PC-3 (cell line): ENCODE data around the gene CDK1. TPM values are rescaled to one million over a fixed set of nuclear protein-coding genes. Genes with fewer than 3 reads are reported as not detected.

ENCODE experiments used
- ATAC-seq: fragments of 200-7000 bp; cut with Tn5 transposase; 2 replicates; pipeline ENCODE4 v1.9.1; 2020; ENCODE audit warnings: mild to moderate bottlenecking, moderate library complexity
- BruUV-seq: library from RNA; stranded (reverse); fragments of 400-500 nt; replicated peaks from 2 replicates; lab custom pipeline; 2021; lab: Mats Ljungman, UMichigan
- CTCF ChIA-PET: fragments of 300-600 bp; sonication (Branson Sonifier 250); formaldehyde crosslinking; loops from one replicate; lab custom pipeline; 2022; ENCODE audit warnings: antibody characterized with exemption; lab: Charles Lee
- POLR2A ChIA-PET: fragments of 300-600 bp; sonication (Branson Sonifier 250); formaldehyde crosslinking; loops from one replicate; lab custom pipeline; 2022; ENCODE audit warnings: antibody characterized with exemption; ENCODE audit not compliant: unreplicated experiment; lab: Charles Lee
- DNase-seq: peaks from one replicate; pipeline ENCODE4 v3.0.0-alpha.2; 2015
- H2AFZ ChIP-seq: fragments of 300-600 bp; sonication (generic); 2 replicates; pipeline ENCODE4 v1.6.0; 2016; ENCODE audit warnings: antibody characterized with exemption, low read length
- H3F3A ChIP-seq: fragments of 300-600 bp; sonication (generic); one replicate; pipeline ENCODE4 v1.6.0; 2017; ENCODE audit warnings: antibody characterized with exemption, low read length, control low read depth, mild to moderate bottlenecking; ENCODE audit not compliant: unreplicated experiment
- H3K27ac ChIP-seq: fragments of 300-600 bp; sonication (generic); 2 replicates; pipeline ENCODE4 v1.5.1; 2016; ENCODE audit warnings: mild to moderate bottlenecking, low read length
- H3K27me3 ChIP-seq: fragments of 300-600 bp; sonication (generic); 2 replicates; pipeline ENCODE4 v1.6.1; 2016; ENCODE audit warnings: low read length, mixed read lengths
- H3K36me3 ChIP-seq: fragments of 300-600 bp; sonication (generic); 2 replicates; pipeline ENCODE4 v1.6.1; 2016; ENCODE audit warnings: low read depth, mixed run types, low read length, mixed read lengths
- H3K4me1 ChIP-seq: fragments of 300-600 bp; sonication (generic); 2 replicates; pipeline ENCODE4 v1.5.1; 2016; ENCODE audit warnings: low read length; ENCODE audit not compliant: insufficient read depth
- H3K4me2 ChIP-seq: fragments of 300-600 bp; sonication (generic); 2 replicates; pipeline ENCODE4 v1.6.0; 2016; ENCODE audit warnings: low read length
- H3K4me3 ChIP-seq: fragments of 300-600 bp; sonication (generic); 2 replicates; pipeline ENCODE4 v1.5.1; 2016; ENCODE audit warnings: mild to moderate bottlenecking, low read length, mixed read lengths
- H3K79me2 ChIP-seq: fragments of 300-600 bp; sonication (generic); 2 replicates; pipeline ENCODE4 v1.6.1; 2017; ENCODE audit warnings: low read length, mixed read lengths
- H3K9ac ChIP-seq: fragments of 300-600 bp; sonication (generic); 2 replicates; pipeline ENCODE4 v1.6.0; 2016; ENCODE audit warnings: mild to moderate bottlenecking, low read length
- H3K9me2 ChIP-seq: fragments of 300-600 bp; sonication (generic); replicated peaks from 2 replicates; pipeline ENCODE4 v1.6.1; 2016; ENCODE audit warnings: mixed run types, low read length, mixed read lengths
- H3K9me3 ChIP-seq: fragments of 300-600 bp; sonication (generic); 2 replicates; pipeline ENCODE4 v1.6.1; 2016; ENCODE audit warnings: low read length, mixed read lengths
- H4K20me1 ChIP-seq: fragments of 300-600 bp; sonication (generic); 2 replicates; pipeline ENCODE4 v1.6.1; 2016; ENCODE audit warnings: low read length, mixed read lengths
- CTCF ChIP-seq: fragments of 300-600 bp; sonication (generic); conservative IDR thresholded peaks from 2 replicates; pipeline ENCODE4 v1.5.1; 2017; ENCODE audit warnings: antibody characterized with exemption, low read depth, mild to moderate bottlenecking, low read length
- EZH2 ChIP-seq: fragments of 300-600 bp; sonication (generic); IDR thresholded peaks from one replicate; pipeline ENCODE4 v1.6.1; 2017; ENCODE audit warnings: antibody characterized with exemption, mild to moderate bottlenecking, low read length; ENCODE audit not compliant: unreplicated experiment
- EZH2phosphoT487 ChIP-seq: fragments of 300-600 bp; sonication (generic); IDR thresholded peaks from 2 replicates; pipeline ENCODE4 v1.6.1; 2018; ENCODE audit warnings: mild to moderate bottlenecking, antibody characterized with exemption, low read length, borderline replicate concordance
- intact Hi-C: fragments of 100-400 bp; cut with micrococcal nuclease; formaldehyde crosslinking; loops from 2 replicates; pipeline ENCODE4 v1.9.0; 2023
- total RNA-seq: library from RNA; depleted of rRNA; stranded (reverse); fragments of >200 nt; gene quantifications from 2 replicates; pipeline ENCODE4 v1.2.3, GENCODE V29; 2014

The CDK1 gene
- total RNA-seq, 1 experiment from 2014 or later, result 202 TPM

GRCh38 chr10:60734226-60734625, 44.1 kb upstream of the CDK1 start:
- H3K4me1 ChIP-seq, result peaks cover 49% of the 10 kb centered on the region
- H4K20me1 ChIP-seq, result no peaks in the 10 kb centered on the region
- TF ChIP-seq EZH2 (no peak), EZH2phosphoT487 (no peak), CTCF (no peak)
- H3K9me2 ChIP-seq, result no peaks in the 10 kb centered on the region
- no peak overlapping the region for H3K27ac ChIP-seq
- H3F3A ChIP-seq, result no peaks in the 10 kb centered on the region
- no peaks in the 10 kb centered on the region for H3K9me3 ChIP-seq
- CTCF ChIA-PET, result no interaction called here
- no TSS peak for BruUV-seq
- H3K27me3 ChIP-seq, result no peaks in the 10 kb centered on the region
- intact Hi-C loops, result no loop called here
- DNase-seq (no peak), ATAC-seq (peak; percentile 1)
- peaks cover 40% of the 10 kb centered on the region for H3K79me2 ChIP-seq
- POLR2A ChIA-PET, result interaction anchor here (0.7 to 1.3 kb wide), 2 partner anchors 84 to 375 kb away, joined by 3 to 11 read pairs; no protein-coding TSS in a partner anchor
- peak overlapping the region; percentile 81 for H2AFZ ChIP-seq
- H3K4me3 ChIP-seq, result peak overlapping the region; percentile 75
- peak overlapping the region; percentile 71; the same call in 1 of the 2 replicates for H3K9ac ChIP-seq
- H3K36me3 ChIP-seq, result no peaks in the 10 kb centered on the region
- H3K4me2 ChIP-seq, result peak overlapping the region; percentile 82

- no peak overlapping the region; the same call in 1 of the 2 replicates for H3K4me3 ChIP-seq
- no peaks in the 10 kb centered on the region for H3F3A ChIP-seq
- BruUV-seq, result no TSS peak
- H3K27ac ChIP-seq, result no peak overlapping the region
- CTCF ChIA-PET, result interaction anchor here (0.6 kb wide), 1 partner anchor 22 kb away, joined by 8 read pairs; no protein-coding TSS in a partner anchor
- H4K20me1 ChIP-seq, result no peaks in the 10 kb centered on the region
- H3K9me2 ChIP-seq, result no peaks in the 10 kb centered on the region
- TF ChIP-seq EZH2phosphoT487 (no peak), EZH2 (no peak)
- no peaks in the 10 kb centered on the region for H3K27me3 ChIP-seq
- POLR2A ChIA-PET, result no interaction called here
- 0 out of 2 replicates have a peak overlapping the region, but pooled peaks have one; percentile 7 for H2AFZ ChIP-seq
- ATAC-seq (no peak), DNase-seq (peak; percentile 91)
- peaks cover 57% of the 10 kb centered on the region for H3K4me1 ChIP-seq
- H3K9me3 ChIP-seq, result no peaks in the 10 kb centered on the region
- no peak overlapping the region for H3K9ac ChIP-seq
- peaks cover 30% of the 10 kb centered on the region for H3K79me2 ChIP-seq
- H3K36me3 ChIP-seq, result no peaks in the 10 kb centered on the region
- intact Hi-C loops, result no loop called here
- peak overlapping the region; percentile 82 for H3K4me2 ChIP-seq
Observed at GRCh38 chr10:60735244-60735643, 43.0 kb upstream of the CDK1 start.

GRCh38 chr10:60737242-60737641, 41.0 kb upstream of the CDK1 start:
- Histone ChIP-seq H3K4me3 (no peak overlapping the region), H3K27me3 (no peaks in the 10 kb centered on the region), H4K20me1 (no peaks in the 10 kb centered on the region), H3K79me2 (peaks cover 10% of the 10 kb centered on the region), H3K36me3 (no peaks in the 10 kb centered on the region), H3F3A (no peaks in the 10 kb centered on the region), H3K27ac (no peak overlapping the region), H3K4me1 (peaks cover 43% of the 10 kb centered on the region), H3K9me2 (no peaks in the 10 kb centered on the region), H3K4me2 (no peak overlapping the region), H2AFZ (no peak overlapping the region), H3K9ac (no peak overlapping the region), H3K9me3 (no peaks in the 10 kb centered on the region)
- ATAC-seq (no peak), DNase-seq (peak; percentile 68)
- no TSS peak for BruUV-seq
- TF ChIP-seq CTCF, result no peak
- TF ChIP-seq EZH2, result no peak
- no peak for TF ChIP-seq EZH2phosphoT487
- intact Hi-C loops, result no loop called here
- ChIA-PET CTCF (no interaction called here), POLR2A (no interaction called here)
